IMR-90 (cell line): ENCODE data around the gene NDC80. TPM values are rescaled to one million over a fixed set of nuclear protein-coding genes. Genes with fewer than 3 reads are reported as not detected.

Source experiments
- ATAC-seq: fragments of 200-7000 bp; cut with Tn5 transposase; 2 replicates; pipeline ENCODE4 v1.9.1; 2020; ENCODE audit warnings: low read depth, mild to moderate bottlenecking, moderate library complexity
- BruUV-seq: library from RNA; stranded (reverse); fragments of 400-500 nt; replicated peaks from 2 replicates; lab custom pipeline; 2021; lab: Mats Ljungman, UMichigan
- CTCF ChIA-PET: fragments of 300-600 bp; formaldehyde crosslinking; extraction: SDS; loops from one replicate; lab custom pipeline; 2021; ENCODE audit warnings: antibody characterized with exemption; lab: Yijun Ruan, JAX
- POLR2A ChIA-PET: fragments of 300-600 bp; sonication (Branson Sonifier 250); formaldehyde crosslinking; loops from one replicate; lab custom pipeline; 2022; ENCODE audit warnings: antibody characterized with exemption; ENCODE audit not compliant: unreplicated experiment; lab: Charles Lee
- DNase-seq: peaks from one replicate; pipeline ENCODE4 v3.0.0; 2013
- H2AFZ ChIP-seq: replicated peaks from 2 replicates; pipeline ENCODE3; 2013; ENCODE audit warnings: low read length, mild to moderate bottlenecking; ENCODE audit not compliant: poor library complexity
- H2AK5ac ChIP-seq: 2 replicates; pipeline ENCODE4 v1.6.1; 2013; ENCODE audit warnings: low read depth, low read length, inconsistent platforms
- H2AK9ac ChIP-seq: replicated peaks from 2 replicates; pipeline ENCODE3; 2013; ENCODE audit warnings: mild to moderate bottlenecking, low read depth, low read length, moderate library complexity; ENCODE audit not compliant: poor library complexity
- H2BK120ac ChIP-seq: 2 replicates; pipeline ENCODE4 v1.6.1; 2013; ENCODE audit warnings: low read depth, low read length, inconsistent platforms
- H2BK15ac ChIP-seq: 3 replicates; pipeline ENCODE4 v1.6.1; 2013; ENCODE audit warnings: low read depth, low read length, inconsistent platforms
- H2BK20ac ChIP-seq: 2 replicates; pipeline ENCODE4 v1.6.1; 2013; ENCODE audit warnings: low read depth, mild to moderate bottlenecking, inconsistent platforms, low read length, moderate library complexity
- H2BK5ac ChIP-seq: 2 replicates; pipeline ENCODE4 v1.6.1; 2013; ENCODE audit warnings: mild to moderate bottlenecking, low read depth, low read length, inconsistent platforms; ENCODE audit not compliant: poor library complexity, severe bottlenecking
- H3K14ac ChIP-seq: replicated peaks from 2 replicates; pipeline ENCODE4 v1.6.1; 2013; ENCODE audit warnings: low read depth, low read length, inconsistent platforms
- H3K18ac ChIP-seq: 2 replicates; pipeline ENCODE4 v1.6.1; 2013; ENCODE audit warnings: low read depth, low read length, control low read depth
- H3K23ac ChIP-seq: 2 replicates; pipeline ENCODE4 v1.6.1; 2013; ENCODE audit warnings: low read depth, low read length, inconsistent platforms
- H3K27ac ChIP-seq: 2 replicates; pipeline ENCODE4 v1.5.1; 2013; ENCODE audit warnings: mild to moderate bottlenecking, control low read depth, low read length; ENCODE audit not compliant: insufficient read depth
- H3K27me3 ChIP-seq: 2 replicates; pipeline ENCODE4 v1.6.1; 2013; ENCODE audit warnings: low read length; ENCODE audit not compliant: control insufficient read depth, insufficient read depth
- H3K36me3 ChIP-seq: 2 replicates; pipeline ENCODE4 v1.6.1; 2013; ENCODE audit warnings: low read length, mixed read lengths; ENCODE audit not compliant: control insufficient read depth, insufficient read depth
- H3K4ac ChIP-seq: 2 replicates; pipeline ENCODE4 v1.6.1; 2013; ENCODE audit warnings: low read depth, low read length, inconsistent platforms
- H3K4me1 ChIP-seq: 2 replicates; pipeline ENCODE4 v1.6.1; 2013; ENCODE audit warnings: low read length, mixed read lengths; ENCODE audit not compliant: control insufficient read depth, insufficient read depth
- H3K4me2 ChIP-seq: 2 replicates; pipeline ENCODE4 v1.6.1; 2013; ENCODE audit warnings: low read depth, mild to moderate bottlenecking, control low read depth, low read length, moderate library complexity
- H3K4me3 ChIP-seq: 2 replicates; pipeline ENCODE4 v1.5.1; 2013; ENCODE audit warnings: low read depth, mild to moderate bottlenecking, control low read depth, low read length, moderate library complexity; ENCODE audit not compliant: insufficient read depth
- H3K56ac ChIP-seq: 2 replicates; pipeline ENCODE4 v1.6.1; 2013; ENCODE audit warnings: low read length, inconsistent platforms; ENCODE audit not compliant: insufficient read depth; ENCODE audit errors: extremely low read depth
- H3K79me1 ChIP-seq, 2 experiments: 2 replicates each; pipeline ENCODE4 v1.6.1; 2013; ENCODE audit warnings: low read length in 2 of 2, inconsistent platforms in 1 of 2, low read depth in 1 of 2
- H3K9ac ChIP-seq: 2 replicates; pipeline ENCODE4 v1.6.1; 2013; ENCODE audit warnings: low read depth, low read length, control low read depth
- H3K9me1 ChIP-seq: 2 replicates; pipeline ENCODE4 v1.6.1; 2013; ENCODE audit warnings: low read length, inconsistent platforms; ENCODE audit not compliant: insufficient read depth
- H3K9me3 ChIP-seq: 2 replicates; pipeline ENCODE4 v1.6.1; 2013; ENCODE audit warnings: low read length; ENCODE audit not compliant: control insufficient read depth, insufficient read depth
- H4K20me1 ChIP-seq: 2 replicates; pipeline ENCODE4 v1.6.1; 2013; ENCODE audit warnings: low read length, inconsistent platforms; ENCODE audit not compliant: insufficient read depth
- H4K5ac ChIP-seq: 2 replicates; pipeline ENCODE4 v1.6.1; 2013; ENCODE audit warnings: mild to moderate bottlenecking, low read depth, low read length, control low read depth
- H4K8ac ChIP-seq, 2 experiments: 2 replicates each; pipeline ENCODE4 v1.6.1; 2013; ENCODE audit warnings: low read depth in 2 of 2, low read length in 2 of 2, control low read depth in 1 of 2, inconsistent platforms in 1 of 2
- H4K91ac ChIP-seq: 2 replicates; pipeline ENCODE4 v1.6.1; 2013; ENCODE audit warnings: low read depth, low read length, inconsistent platforms; ENCODE audit not compliant: insufficient read depth
- BHLHE40 ChIP-seq: fragments of 150-350 bp; IDR thresholded peaks from 2 replicates; pipeline ENCODE4 v1.6.1; 2016; ENCODE audit warnings: mild to moderate bottlenecking, low read depth, low read length
- CEBPB ChIP-seq: IDR thresholded peaks from 2 replicates; pipeline ENCODE4 v1.6.1; 2012; ENCODE audit warnings: low read depth, low read length, improper control_type of control experiment
- CTCF ChIP-seq: conservative IDR thresholded peaks from 2 replicates; pipeline ENCODE4 v1.5.1; 2012; ENCODE audit warnings: mild to moderate bottlenecking, low read depth, low read length, improper control_type of control experiment
- ELK1 ChIP-seq: fragments of 150-350 bp; IDR thresholded peaks from 2 replicates; pipeline ENCODE4 v1.6.1; 2016; ENCODE audit warnings: low read depth, mild to moderate bottlenecking, low read length, moderate library complexity, borderline replicate concordance
- MAZ ChIP-seq: IDR thresholded peaks from 2 replicates; pipeline ENCODE4 v1.6.1; 2012; ENCODE audit warnings: low read depth, mild to moderate bottlenecking, low read length, improper control_type of control experiment, moderate library complexity, borderline replicate concordance
- POLR2A ChIP-seq: IDR thresholded peaks from 2 replicates; pipeline ENCODE4 v1.6.1; 2012; ENCODE audit warnings: mild to moderate bottlenecking, low read depth, low read length
- SMC3 ChIP-seq: fragments of 150-350 bp; IDR thresholded peaks from 2 replicates; pipeline ENCODE4 v1.6.1; 2016; ENCODE audit warnings: low read depth, mild to moderate bottlenecking, antibody characterized with exemption, low read length, moderate library complexity
- USF2 ChIP-seq: fragments of 150-350 bp; IDR thresholded peaks from 2 replicates; pipeline ENCODE4 v1.6.1; 2017; ENCODE audit warnings: mild to moderate bottlenecking, antibody characterized with exemption, low read length, low read depth
- WGBS, 2 experiments: methylation state at CpG; one replicate each; pipeline versions ENCODE4 v1.1.5 to v1.1.7; 2013; ENCODE audit warnings: missing lambda C conversion rate in 2 of 2; ENCODE audit not compliant: insufficient read length in 1 of 2; ENCODE audit errors: extremely low coverage in 2 of 2; 5-methylcytosine and 5-hydroxymethylcytosine counted together
- dilution Hi-C: fragments of 300-500 bp; cut with HindIII; formaldehyde crosslinking; loops from one replicate; pipeline ENCODE4 v1.14.3; 2018; ENCODE audit warnings: low sequenced_read_pairs; ENCODE audit not compliant: unreplicated experiment
- in situ Hi-C: fragments of 300-500 bp; cut with MboI; formaldehyde crosslinking; loops from 3 replicates; pipeline ENCODE4 v1.14.3; 2019; ENCODE audit warnings: low sequenced_read_pairs, inconsistent platforms, mixed read lengths
- intact Hi-C: fragments of 100-400 bp; cut with micrococcal nuclease; formaldehyde crosslinking; loops from 2 replicates; pipeline ENCODE4 v1.10.0; 2022
- polyA plus RNA-seq, 3 experiments: library from polyadenylated mRNA; depleted of rRNA; stranded (reverse); fragments of >200 nt; gene quantifications; 2 replicates each; pipeline ENCODE4 v1.2.3, GENCODE V29; 2012; ENCODE audit warnings: low replicate concordance in 1 of 3
- total RNA-seq: library from RNA; depleted of rRNA; stranded (reverse); fragments of >200 nt; gene quantifications from 2 replicates; pipeline ENCODE4 v1.2.3, GENCODE V29; 2012

The NDC80 gene
- total and polyA plus RNA-seq, 2 of the 4 experiments (the other 2 are of a cell fraction) = 11.8 to 15.5 TPM

GRCh38 chr18:2569338-2570207 is 1.8 kb upstream of the NDC80 start (continued):
- no peak for TF ChIP-seq USF2
- TF ChIP-seq SMC3 = no peak
- no peak for TF ChIP-seq POLR2A

GRCh38 chr18:2570772-2571199 is 571 bp upstream of the NDC80 start:
- Histone ChIP-seq H3K4me2 (peak overlapping the region; percentile 76), H3K4me3 (peak overlapping the region; percentile 66), H2AFZ (peak overlapping the region; percentile 100), H3K9me3 (no peaks in the 10 kb centered on the region), H3K23ac (peak overlapping the region; percentile 75), H4K8ac (peak overlapping the region; percentile 98 to 100), H3K56ac (peak overlapping the region; percentile 98), H3K4ac (peak overlapping the region; percentile 99), H3K4me1 (peaks cover 5% of the 10 kb centered on the region), H3K9me1 (0 out of 2 replicates have a peak, but pooled peaks cover 9% of the 10 kb centered on the region), H2BK20ac (no peak overlapping the region), H4K91ac (peak overlapping the region; percentile 100), H2BK5ac (peak overlapping the region; percentile 98), H3K14ac (peak overlapping the region; percentile 100), H2BK120ac (peak overlapping the region; percentile 99), H3K27ac (peak overlapping the region; percentile 91), H3K36me3 (0 out of 2 replicates have a peak, but pooled peaks cover 1% of the 10 kb centered on the region), H3K18ac (peak overlapping the region; percentile 47), H2AK9ac (peak overlapping the region; percentile 92), H4K5ac (peak overlapping the region; percentile 28), H3K9ac (peak overlapping the region; percentile 89), H2BK15ac (peak overlapping the region; percentile 98; the same call in 2 of the 3 replicates), H3K79me1 (peaks cover 40 to 56% of the 10 kb centered on the region in 2 experiments), H4K20me1 (no peaks in the 10 kb centered on the region), H3K27me3 (no peaks in the 10 kb centered on the region), H2AK5ac (peak overlapping the region; percentile 1)
- in situ Hi-C loops (loop anchor here (25.0 kb wide), 1 partner anchor 1708 kb away; no protein-coding TSS in a partner anchor), intact Hi-C loops (loop anchor here (1.0 kb wide), 1 partner anchor 677 kb away; the partner anchor contains the start of gene MYL12A), dilution Hi-C loops (no loop called here)
- DNase-seq (peak; percentile 64), ATAC-seq (peak; percentile 80)
- no peak for TF ChIP-seq CTCF
- TF ChIP-seq ELK1 = no peak
- TF ChIP-seq CEBPB = no peak; the same call in 1 of the 2 replicates
- peak; percentile 29; the same call in 1 of the 2 replicates for TF ChIP-seq POLR2A
- no peak; the same call in 1 of the 2 replicates for TF ChIP-seq MAZ
- peak; percentile 38; the same call in 1 of the 2 replicates for TF ChIP-seq BHLHE40
- no TSS peak for BruUV-seq
- CTCF ChIA-PET = no interaction called here
- 0% methylated on average over 13 of the region's 16 CpGs; no CpG with 5 or more reads in 1 of the 2 experiments for WGBS, 2 experiments
- POLR2A ChIA-PET = no interaction called here
